ENCODE data around the gene CUL4A.
"Not testable (repeated sequence)": the region's sequence is repeated elsewhere in the genome, so short reads cannot be mapped to it uniquely, and the experiment has no call there.

The CUL4A gene

DNA sequence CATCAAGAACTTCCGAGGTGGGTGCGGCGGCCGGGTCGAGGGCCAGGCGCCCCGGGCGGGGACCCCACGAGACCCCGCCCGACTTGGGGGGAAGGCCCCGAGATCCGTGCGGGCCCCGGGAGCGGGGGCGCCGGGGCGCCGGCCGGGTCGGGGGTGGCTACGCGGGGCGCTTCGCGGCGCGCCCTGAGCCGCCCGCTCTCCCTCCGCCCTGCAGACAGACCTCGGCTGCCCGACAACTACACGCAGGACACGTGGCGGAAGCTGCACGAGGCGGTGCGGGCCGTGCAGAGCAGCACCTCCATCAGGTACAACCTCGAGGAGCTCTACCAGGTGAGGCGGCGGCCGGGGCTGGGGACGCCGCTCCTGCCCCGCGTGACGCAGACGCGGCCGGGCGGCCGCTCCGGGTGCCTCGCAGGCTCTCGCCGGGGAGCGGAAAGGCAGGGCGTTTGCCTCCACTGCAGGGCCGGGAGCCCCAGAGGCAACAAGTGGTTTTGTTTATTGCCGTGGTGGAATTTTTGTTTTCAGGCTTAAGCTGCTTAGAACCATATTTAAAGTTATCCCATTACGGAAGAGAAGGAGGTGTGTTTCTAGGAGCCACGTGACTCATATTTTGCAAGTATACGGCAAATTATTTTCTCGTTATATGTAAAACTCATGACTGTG is 477 bp downstream of the CUL4A start:
- peak; percentile 81 for DNase-seq

DNA sequence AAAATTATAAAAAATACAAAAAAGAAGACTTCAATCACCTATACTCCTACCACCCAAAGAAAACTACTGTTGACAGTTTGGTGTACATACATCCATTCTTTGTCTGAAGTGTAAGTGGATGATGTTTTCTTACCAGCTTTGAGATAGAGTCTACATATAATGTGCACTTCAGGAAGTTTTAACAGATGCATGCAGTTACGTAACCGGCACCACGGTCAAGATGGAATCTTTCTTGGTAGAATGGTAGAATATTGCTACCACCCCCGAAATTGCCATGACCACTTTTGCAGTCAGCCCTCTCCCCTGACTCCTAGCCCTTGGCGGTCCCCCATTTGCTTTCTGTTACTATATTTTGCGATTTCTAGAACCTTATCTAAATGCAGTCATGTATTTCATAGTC is 1.4 kb downstream of the CUL4A start:
- DNase-seq = no peak

DNA sequence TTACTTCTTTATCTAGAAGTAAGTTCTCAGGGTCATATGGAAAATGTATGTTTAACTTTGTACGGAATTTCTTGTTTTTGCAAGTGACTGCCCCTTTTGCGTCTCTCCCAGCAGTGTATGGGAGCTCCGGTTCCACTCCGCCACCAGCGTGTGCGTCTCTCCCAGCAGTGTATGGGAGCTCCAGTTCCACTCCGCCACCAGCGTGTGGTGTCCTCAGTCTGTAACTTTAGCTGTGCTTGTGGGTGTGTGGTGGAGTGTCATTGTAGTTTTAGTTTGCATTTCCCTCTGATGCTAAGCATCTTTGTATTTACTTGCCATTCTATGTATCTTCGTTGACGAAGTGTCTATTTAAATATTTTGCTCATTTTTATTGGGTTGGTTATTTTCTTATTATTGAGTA is 2.4 kb downstream of the CUL4A start:
- peak; percentile 23 for DNase-seq

DNA sequence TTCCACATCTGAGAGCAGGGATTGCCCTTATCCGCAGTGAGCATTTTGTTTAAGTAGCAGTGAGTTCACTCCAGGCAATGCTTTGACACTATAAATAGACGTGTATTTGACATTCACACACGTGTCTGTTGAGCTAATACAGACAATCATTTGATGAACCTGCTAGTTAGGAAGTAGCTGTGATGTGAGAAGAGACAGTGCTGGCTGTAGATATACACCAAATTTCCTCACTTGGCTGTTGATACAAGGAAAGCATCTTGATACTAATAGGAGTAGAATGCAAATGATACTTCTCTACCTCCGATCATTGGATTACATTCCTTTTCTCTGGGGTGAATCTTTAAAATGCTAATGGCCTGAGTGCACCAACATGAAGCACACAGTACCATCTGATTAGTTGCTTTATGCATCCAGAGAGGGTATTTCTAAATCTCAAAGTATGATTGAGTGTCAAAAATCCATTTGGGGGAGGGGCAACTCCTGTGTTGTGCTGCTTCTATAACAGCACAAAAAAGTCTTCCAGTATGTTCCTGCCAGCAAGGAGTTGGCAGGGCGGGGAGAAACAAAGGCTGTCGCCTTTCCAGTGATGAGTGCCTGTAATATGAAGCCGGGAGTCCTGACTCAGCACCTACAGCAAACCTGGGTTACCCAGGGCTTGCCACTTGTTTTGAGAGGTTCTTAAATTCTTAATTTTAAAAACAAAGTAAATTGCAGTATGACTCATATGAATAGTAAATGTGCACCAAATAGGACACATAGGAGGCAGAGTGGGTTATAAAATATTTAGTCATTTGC is 7.0 kb downstream of the CUL4A start:
- peak; percentile 42 for DNase-seq

DNA sequence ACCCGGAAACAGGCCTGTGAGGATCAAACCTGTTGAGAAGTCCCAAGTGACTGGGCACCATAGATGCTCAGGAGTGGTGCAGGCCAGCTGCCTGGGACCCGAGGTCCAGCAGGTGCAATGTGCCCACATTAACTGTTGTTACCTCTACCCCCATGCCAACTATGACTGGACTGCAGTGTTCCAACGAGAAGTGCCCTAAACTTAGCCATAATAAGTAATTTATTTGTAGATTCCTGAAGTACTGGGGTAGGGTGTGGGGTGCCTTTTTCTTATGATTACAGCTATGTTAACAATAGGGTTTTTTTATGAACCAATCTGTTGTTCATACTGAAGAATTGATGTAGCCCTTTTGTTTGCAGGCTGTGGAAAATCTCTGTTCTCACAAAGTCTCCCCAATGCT is 9.2 kb downstream of the CUL4A start:
- no peak for DNase-seq

DNA sequence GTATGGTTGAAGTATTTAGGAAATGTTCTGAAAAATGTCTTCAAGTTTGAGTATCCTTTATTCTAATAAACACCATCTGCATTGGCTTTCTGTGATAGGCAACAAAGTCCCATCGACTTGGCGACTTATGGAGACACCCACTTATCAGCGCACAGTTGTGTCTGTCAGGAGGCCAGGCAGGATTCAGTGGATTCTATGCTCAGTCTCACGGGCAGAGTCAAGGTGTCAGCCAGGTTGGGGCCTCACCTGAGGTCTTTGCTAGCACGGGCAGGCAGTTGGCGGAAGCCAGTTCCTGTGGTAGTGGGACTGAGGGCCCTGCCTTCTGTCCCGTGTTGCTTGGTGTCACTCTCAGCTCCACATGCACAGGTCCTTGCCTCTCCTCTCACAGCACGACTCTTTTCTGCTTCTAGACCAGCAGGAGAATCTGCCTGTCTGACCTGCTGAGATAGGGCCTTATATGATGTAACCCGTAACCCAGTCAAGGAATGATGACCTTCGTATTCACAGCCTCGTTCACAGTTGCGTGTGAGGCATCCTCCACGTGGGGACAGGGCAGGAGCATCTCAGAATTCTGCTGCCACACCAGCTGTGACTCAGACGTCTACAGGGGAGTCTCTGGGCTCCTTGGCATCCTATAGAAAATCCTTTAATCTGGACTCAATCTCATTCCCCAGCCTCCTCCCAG is 10.0 kb downstream of the CUL4A start:
- DNase-seq = no peak

DNA sequence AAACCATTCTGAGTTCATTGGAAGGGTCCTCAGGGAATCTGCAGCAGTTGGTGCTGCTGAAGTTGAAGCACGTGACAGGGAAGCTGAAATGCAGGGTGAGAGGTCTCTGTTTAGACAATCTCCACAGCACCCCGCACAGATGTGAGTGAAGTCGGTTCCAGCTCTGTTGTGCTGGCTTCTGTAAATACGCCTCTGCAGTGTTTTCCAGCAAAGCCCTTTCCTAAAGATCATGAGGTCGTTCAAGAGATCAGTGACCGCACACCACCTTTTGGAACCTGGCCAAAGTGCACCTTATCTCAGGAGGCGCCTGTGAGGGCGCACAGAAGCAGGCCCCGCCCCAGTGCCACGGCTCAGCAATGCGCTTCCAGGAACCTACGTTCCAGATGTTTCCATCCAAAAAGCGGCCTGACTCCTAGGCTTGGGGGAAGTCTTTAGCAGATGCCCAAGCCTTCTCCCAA is 10.8 kb downstream of the CUL4A start:
- DNase-seq = no peak

DNA sequence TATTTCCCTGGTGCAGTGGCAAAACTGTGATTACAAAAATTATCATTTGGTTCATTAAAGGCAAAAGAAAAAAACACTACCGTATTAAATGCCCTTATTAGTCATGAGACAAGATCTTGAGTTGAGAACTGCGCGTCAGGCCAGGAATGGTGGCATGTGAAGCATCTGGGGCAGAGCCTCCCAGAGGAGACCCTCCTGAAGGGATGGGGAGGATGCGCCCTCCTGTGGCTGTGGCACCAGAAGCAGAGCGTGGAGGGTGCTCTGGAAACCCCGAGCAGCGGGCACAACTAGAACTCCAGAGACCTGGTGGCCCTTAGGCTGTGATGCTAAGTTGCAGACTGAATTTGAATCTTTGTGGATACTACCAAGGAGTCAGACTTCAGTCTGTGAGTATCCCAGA is 11.5 kb downstream of the CUL4A start:
- DNase-seq = no peak

DNA sequence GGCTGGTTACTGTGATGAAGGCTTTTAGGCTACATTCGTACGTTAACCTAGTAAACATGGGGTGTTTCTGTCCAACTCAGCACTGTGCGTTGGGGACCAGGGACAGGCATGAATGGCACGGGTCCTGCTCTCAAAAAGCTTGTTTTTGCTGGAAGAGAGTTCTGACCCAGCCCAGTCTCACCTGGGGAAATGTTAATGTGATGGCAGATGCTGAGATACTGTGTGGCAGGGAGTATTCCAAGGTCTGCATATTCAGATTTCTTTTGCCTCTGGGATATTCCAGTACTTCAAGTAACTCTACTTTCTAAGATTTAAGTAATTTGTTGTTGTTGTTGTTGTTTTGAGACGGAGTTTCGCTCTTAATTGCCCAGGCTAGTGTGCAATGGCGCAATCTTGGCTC is 13.7 kb downstream of the CUL4A start:
- no peak for DNase-seq

DNA sequence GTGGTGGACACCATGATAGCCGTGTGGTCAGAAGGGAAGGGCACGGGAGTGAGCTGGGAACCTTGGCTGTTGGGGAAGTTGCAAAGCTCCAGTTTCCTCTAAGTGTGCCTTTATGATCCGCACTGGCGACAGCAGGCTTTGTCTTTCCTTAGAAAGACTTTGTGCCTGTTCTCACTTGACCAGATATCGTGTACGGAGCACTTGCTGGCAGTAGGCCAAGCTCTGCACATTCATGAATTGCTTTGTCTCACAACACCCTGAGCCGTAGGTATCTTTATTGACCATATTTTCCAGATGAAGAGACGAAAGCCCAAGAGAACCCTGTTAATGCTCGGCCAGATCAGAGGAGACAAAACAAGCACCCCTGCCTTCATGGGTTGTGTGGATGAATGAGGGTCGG is 15.1 kb downstream of the CUL4A start:
- DNase-seq = no peak

DNA sequence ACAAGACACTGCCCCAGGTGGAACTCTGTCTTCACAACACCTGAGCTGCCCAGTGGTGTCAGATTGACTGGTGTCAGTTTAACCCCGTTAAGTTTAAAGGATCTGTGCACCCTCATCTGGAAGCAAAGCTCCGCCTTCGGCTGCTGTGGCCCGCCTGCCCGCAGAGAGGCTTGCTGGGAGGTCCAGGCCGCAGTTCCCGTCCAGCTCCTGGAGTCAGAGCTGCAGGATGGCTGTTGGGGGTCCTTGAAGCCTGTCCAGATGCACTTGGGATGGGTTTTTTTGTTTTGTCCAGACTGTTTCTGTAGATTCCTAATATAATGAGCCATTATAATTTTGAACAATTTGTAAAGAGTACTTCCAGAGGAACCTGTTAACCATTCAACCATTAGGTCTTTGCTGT is 16.1 kb downstream of the CUL4A start:
- DNase-seq = no peak

DNA sequence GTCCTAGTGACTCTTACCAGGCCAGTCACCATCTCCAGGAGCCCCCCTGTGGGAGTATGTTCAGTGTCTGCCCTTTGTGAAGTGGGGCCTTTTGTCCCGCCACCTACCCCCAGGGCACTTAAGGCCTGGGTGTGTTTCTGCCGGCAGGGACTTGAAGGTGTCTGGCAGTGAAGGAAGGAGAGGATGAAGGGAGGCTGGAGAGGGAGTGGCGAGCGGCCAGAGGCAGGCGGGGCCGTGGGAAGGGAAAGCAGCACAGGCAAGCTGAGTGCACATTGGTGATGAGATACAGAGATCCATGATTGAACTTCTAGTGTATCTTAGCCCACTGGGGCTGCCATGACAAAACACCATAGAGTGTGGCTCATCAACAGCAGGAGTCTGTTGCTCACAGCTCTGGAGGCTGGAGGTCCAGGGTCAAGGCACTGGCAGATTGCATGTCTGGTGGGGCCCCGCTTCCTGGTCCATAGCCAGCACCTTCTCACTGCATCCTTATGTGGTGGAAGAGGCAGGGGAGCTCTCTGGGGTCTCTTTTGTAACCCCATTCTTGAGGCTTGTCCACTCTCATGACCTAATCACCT is 17.5 kb downstream of the CUL4A start:
- no peak for DNase-seq

DNA sequence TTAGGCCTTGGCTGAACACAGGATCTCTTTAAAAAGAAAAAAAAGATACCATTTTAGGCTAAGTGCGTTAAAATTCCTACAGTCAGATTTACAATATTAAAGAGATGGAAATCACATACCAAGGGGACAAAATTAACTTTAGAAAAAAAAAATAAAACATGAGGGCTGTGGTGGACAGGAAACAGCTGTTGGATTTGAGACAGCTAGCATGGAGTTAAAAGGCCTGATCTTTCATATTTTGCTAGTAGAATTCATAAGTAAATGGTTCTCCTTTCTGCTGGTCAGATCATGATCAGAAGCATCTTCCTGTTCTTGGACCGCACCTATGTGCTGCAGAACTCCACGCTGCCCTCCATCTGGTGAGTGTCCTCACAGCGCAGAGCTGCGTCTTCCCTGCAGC is 19.7 kb downstream of the CUL4A start:
- no peak for DNase-seq

DNA sequence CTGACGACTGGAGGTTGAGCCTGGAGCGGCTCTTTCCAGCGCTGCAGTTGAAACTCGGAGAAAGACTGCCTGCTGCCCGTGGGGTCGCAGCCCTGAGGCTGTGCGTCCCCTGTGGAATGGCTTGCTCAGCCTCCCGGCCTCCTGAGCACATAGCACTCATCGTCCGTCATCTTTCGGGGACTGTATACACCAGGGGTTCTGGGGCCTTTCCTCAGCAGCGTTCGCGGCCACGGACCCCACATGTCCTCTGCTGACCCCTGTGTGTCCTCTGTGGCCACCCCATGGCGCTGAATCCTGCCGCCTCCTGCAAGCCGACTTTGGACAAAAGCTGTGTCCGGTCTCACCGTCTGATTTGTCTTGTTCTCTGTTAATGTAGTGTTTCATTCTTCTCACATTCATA is 20.4 kb downstream of the CUL4A start:
- no peak for DNase-seq

DNA sequence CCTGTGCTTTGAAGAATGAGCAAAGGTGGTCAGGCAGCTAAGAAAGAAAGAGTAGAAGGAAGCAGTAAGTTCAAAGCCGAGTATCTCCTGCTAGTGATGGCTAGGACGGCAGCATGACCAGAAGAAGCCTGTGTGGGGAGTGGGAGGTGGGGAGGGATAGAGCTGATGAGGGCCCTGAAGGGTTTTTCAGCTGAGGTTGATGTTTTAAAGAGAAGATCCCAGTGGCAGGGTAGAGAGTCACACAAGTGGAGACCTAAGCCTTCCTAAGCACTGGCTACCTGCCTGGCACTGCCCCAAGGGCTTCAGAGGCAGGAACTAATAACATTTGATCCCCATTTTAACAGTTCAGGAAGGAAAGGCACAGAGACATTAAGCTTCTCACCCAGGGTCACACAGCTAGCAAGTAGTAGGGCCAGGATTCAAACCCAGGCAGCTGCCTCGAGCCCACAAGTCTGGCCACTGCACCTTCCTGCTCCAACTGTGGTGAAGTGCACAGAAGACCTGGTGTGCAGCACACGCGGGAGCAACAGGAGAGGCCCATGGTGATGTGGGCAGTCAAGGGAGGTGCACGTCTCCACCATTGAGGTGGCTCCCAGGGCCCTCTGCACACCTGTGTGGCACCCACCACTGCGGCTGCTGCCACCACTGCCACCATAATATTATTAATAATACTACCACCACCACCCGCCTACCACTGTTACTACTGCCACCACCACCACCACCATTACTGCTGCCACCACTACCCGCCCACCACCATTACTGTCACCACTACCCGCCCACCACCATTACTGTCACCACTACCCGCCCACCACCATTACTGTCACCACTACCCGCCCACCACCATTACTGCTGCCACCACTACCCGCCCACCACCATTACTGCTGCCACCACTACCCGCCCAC is 22.1 kb downstream of the CUL4A start:
- DNase-seq = no peak

DNA sequence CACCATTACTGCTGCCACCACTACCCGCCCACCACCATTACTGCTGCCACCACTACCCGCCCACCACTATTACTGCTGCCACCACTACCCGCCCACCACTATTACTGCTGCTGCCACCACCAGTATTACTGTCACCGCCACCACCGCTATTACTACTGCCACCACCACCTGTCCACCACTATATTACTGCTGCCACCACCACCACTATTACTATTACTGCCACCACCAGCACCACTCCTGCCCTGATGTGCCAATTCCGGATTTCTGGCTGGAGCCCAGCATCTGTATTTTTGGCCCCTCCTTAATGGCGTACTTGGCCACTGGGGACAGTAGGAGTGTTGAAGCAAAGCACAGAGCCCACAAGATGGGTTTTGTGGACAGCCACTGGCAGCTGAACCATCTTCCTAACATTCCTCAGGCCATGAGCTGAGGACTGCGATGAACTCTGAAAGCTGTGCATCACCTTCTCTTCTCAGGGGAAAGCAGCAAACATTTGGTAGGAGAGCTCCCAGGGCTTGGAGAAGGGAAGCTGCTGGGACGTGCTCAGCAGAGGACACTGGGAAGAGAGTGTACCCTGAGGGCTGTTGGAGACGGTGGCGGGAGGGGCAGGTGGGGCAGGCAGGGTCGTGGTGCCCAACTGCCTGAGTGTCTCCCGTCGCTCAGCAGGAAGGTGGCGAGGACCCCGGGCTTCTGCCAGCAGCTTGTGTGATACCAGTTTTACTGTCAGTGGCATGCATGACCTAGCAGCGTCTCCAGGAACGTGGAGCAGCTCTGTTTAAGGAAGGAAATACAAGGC is 23.0 kb downstream of the CUL4A start:
- no peak for DNase-seq

DNA sequence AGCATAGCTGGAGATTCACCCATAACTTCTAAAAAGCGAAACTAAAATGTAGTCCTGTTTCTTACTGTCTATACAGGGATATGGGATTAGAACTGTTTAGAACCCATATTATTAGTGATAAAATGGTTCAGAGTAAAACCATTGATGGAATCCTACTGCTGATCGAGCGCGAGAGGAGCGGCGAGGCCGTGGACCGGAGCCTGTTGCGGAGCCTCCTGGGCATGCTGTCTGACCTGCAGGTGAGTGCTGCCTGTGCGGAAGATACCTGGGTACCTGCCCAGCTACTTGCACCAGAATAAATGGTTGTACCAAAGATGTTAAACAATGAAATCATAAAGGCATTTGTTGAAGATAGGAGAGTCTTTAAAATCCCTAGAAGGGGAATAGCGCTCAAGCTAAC is 23.7 kb downstream of the CUL4A start:
- no peak for DNase-seq

DNA sequence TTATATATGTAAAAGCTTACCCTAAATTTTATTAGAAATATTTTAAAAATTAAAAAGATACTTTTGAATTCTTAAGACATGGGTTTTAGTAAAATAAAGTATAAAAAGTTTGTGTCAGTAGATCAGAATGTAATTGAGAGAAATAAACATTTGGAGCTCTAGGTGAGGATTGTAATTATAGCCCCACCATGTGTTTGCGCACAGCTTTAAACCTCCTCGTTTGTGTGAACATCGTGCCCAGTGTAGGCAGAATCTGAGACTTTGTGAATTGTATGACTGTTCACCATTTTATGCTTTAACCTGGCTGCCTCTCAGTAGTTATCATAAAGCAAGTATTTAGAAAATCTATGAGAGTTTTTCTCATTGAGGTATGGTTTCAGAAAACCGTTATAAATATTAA is 29.1 kb downstream of the CUL4A start:
- no peak for DNase-seq

DNA sequence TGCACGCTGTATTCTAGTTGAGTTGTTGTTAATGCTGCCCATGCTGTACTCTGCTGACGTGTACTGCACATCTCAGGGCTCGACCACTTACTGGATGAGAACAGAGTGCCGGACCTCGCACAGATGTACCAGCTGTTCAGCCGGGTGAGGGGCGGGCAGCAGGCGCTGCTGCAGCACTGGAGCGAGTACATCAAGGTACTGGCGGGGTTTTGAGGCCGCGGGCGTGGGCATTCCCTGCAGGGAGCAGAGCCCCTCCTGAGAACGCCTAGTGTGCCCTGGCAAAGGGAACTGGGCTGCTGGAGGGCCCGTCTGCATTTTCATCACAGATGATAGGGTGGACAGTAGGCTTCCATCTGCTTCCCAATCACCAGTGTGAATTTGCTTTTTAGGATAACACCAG is 29.9 kb downstream of the CUL4A start:
- no peak for DNase-seq

DNA sequence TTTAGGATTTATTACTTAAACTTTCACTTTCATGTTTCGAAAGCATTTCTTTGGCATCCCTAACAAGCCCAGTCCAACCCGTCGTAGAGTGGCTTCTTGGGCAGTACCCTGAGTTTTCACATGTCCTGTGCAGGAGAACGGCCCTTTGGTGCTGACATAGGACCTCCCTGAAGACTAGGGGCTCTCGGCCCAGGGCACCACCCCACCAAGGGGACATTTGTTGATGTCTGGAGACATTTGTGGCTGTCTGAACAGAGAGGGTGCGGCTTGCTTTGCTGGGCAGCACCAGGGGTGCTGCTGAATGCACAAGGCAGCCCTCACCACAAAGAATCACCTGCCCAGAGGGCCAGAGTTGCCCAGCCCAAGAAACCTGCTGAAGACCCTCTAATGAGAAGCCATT is 30.6 kb downstream of the CUL4A start:
- no peak for DNase-seq

DNA sequence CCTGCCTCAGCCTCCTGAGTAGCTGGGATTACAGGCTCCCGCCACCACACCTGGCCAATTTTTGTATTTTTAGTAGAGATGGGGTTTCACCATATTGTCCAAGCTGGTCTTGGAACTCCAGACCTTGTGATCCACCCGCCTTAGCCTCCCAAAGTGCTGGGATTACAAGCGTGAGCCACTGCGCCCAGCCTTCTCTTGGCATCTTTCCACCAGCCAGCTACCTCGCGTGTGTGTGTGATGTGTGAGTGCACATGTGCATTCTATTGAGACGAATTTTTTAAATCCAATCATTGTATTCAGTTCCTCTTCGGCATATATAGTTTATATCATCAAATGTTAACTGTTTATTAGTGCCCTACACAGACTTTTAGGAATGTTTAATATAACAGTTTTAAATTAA is 32.2 kb downstream of the CUL4A start:
- not testable (repeated sequence) for DNase-seq

DNA sequence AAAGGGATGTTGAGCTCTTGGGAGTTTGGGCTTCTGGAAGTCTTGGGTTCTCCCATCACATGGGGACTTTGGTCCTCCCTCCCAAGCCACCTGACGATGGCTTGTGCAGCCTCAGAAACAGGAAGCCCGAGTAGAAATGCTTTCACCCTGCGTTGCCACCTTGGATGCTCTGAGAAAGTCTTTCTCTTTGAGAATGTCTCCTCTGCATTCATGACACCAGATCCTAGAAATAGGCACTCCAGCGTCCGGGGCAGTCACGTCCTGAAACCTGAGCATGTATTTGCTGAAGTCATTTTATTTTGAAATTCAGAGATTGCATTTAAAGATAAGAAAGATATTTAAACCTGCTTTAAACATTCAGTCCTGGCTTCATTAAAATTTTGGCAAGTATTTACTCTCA is 34.4 kb downstream of the CUL4A start:
- no peak for DNase-seq

Measured in DMS53 (cell line).